ENCODE results near the gene HDAC4. TPM values are rescaled to one million over a fixed set of nuclear protein-coding genes. Genes with fewer than 3 reads are reported as not detected.

HDAC4 gene
- total RNA-seq, 4 donors from 2014 or later: 21.6 to 72.7 (median 35.2) TPM

DNA sequence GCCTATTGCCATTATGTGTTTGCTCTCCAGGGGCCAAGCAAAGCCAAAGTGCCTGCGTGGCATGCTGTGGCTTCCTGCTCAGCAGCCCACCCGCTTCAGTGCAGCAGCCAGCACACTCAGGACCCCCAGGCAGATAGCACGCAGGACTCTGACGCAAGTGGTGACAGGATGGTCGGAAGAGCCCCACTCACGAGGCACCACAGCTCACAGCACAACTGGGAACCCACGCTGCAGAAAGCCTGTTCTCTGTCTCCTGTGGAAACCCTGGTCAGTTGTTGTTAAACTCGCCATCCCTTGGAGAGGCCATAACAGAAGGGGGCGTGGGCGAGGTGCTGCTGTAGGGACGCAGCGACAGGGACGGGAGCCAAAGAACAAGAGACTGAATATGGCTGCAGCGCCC lies 76.4 kb downstream of the HDAC4 start:
- TF ChIP-seq, protein P1, sequence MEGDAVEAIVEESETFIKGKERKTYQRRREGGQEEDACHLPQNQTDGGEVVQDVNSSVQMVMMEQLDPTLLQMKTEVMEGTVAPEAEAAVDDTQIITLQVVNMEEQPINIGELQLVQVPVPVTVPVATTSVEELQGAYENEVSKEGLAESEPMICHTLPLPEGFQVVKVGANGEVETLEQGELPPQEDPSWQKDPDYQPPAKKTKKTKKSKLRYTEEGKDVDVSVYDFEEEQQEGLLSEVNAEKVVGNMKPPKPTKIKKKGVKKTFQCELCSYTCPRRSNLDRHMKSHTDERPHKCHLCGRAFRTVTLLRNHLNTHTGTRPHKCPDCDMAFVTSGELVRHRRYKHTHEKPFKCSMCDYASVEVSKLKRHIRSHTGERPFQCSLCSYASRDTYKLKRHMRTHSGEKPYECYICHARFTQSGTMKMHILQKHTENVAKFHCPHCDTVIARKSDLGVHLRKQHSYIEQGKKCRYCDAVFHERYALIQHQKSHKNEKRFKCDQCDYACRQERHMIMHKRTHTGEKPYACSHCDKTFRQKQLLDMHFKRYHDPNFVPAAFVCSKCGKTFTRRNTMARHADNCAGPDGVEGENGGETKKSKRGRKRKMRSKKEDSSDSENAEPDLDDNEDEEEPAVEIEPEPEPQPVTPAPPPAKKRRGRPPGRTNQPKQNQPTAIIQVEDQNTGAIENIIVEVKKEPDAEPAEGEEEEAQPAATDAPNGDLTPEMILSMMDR (IDR thresholded peaks at IDR 0.05): no peak
- no peak for TF ChIP-seq POLR2A (IDR thresholded peaks at IDR 0.05)
- DNase-seq: no peak
- peak overlapping the region in 3 of 4 donors; percentile 52 to 86 (median 57) for H3K27ac ChIP-seq

DNA sequence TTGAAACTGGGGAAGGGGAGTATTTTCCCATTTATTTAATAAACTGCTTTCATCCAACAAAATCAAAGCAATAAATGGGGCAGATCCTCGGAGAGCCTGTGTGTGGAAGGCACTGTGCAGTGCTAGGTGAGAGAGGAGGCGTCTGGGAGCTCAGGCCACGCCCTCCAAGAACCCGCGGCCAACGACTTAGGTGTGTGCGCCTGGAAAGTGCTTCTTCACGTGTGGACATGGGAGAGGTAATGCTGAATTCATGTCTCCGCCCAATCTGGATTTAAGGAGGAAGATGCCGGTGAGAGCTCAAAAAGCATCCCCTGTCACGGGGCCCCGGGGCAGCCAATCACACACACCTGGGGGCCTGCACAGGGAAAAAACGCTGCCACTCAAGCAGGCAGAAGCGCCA lies 77.4 kb downstream of the HDAC4 start:
- Histone ChIP-seq H3K4me3 (no peak overlapping the region), H3K36me3 (peaks cover 0 to 14% (median 0%) of the 10 kb centered on the region in 3 donors), H3K27ac (peak overlapping the region in 3 of 4 donors; percentile 52 to 86 (median 83)), H3K4me1 (peaks cover 34 to 73% (median 50%) of the 10 kb centered on the region in 3 donors), H3K9me3 (no peaks in the 10 kb centered on the region), H3K27me3 (no peaks in the 10 kb centered on the region)
- TF ChIP-seq, protein P1 (IDR thresholded peaks at IDR 0.05): no peak
- no peak for TF ChIP-seq POLR2A (IDR thresholded peaks at IDR 0.05)
- intact Hi-C loops (cut with DNase I): no loop called here
- 70 to 83% methylated on average over 13 to 14 of the region's 14 CpGs for WGBS, 2 donors
- DNase-seq: no peak

More for the DNA sequence above, 76.4 kb downstream of the HDAC4 start:
- no peaks in the 10 kb centered on the region for H3K27me3 ChIP-seq
- peaks cover 35 to 73% (median 54%) of the 10 kb centered on the region in 3 donors for H3K4me1 ChIP-seq
- intact Hi-C loops (cut with DNase I): no loop called here
- H3K36me3 ChIP-seq: peaks cover 0 to 14% (median 0%) of the 10 kb centered on the region in 3 donors
- WGBS, 2 donors: 80 to 84% methylated on average over 9 to 12 of the region's 14 CpGs
- no peak overlapping the region for H3K4me3 ChIP-seq
- no peaks in the 10 kb centered on the region for H3K9me3 ChIP-seq

DNA sequence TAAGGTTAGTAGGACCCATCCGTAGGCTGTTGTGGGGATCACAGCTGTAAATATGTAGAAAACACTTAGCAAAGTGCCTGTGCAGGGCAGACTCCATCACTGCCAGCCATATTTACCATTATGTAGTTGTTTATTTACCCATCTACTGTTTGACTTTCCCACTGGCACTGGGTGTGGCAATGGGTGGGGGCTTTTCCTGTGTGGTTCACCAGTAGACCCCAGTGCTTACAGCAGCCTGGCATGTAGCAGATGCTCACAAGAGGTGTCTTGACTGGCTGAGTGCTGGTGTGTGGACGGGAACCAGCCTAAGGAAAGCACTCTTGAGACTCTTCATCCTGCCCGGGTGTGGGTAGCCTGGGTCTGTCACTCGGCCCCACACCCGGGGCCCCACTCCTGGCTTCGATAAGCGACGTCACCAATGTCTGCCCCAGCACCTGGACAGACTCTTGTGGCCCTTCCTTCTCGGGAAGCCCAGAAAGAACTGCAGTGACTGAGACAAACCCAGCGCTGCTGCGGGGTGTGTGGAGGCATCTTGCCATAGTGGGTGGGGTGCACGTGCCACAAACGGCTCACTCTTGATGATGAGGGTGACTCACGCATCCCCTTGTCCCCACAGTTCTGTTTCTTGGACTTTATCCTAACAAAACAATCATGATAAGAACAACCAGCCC lies 78.3 kb downstream of the HDAC4 start:
- Histone ChIP-seq H3K36me3 (peaks cover 0 to 14% (median 0%) of the 10 kb centered on the region in 3 donors), H3K9me3 (no peaks in the 10 kb centered on the region), H3K4me1 (peaks cover 25 to 73% (median 51%) of the 10 kb centered on the region in 3 donors), H3K27ac (peak overlapping the region; percentile 35 to 86 (median 68)), H3K27me3 (no peaks in the 10 kb centered on the region), H3K4me3 (no peak overlapping the region)
- intact Hi-C loops (cut with DNase I): no loop called here
- TF ChIP-seq, protein P1 (IDR thresholded peaks at IDR 0.05): no peak
- TF ChIP-seq POLR2A (IDR thresholded peaks at IDR 0.05): no peak
- no peak for DNase-seq
- WGBS, 2 donors: 29 to 40% methylated on average over 4 to 7 of the region's 14 CpGs

DNA sequence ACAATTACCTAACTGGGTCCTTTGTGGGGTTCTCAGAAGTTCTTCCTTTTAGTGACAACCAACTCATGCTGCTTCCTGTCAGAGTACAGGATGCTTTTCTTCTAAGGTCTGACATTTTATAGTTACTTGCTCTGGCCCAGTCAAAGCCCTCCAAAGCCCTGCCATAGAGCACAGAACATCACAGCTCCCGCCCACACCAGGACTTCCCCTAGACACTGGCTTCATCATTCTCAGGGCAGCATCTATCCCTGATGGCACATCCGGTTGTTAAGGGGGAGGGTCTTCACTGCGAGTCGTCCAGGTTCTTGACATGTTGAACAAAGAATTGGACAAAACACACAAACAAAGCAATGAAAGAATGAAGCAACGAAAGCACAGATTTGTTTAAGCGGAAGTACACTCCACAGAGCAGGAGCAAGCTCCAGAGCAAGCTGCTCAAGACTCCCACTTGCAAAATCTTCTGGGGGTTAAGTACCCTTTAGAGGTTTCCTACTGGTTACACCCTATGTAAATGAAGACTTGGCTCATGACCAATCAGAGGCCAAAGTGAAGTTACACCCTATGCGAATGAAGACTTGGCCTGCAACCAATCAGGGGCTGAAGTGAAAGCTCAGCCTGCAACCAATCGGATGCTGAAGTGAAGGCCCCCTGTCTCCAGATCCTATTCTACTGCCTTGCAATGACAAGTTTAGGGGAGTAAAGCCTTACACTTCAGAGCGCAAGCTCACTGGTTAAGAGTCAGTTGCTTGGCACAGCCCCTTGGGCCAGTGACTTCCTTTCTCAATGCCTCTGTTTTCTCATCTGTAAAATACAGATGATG lies 79.0 kb downstream of the HDAC4 start:
- TF ChIP-seq, protein P1 (IDR thresholded peaks at IDR 0.05): no peak
- TF ChIP-seq POLR2A (IDR thresholded peaks at IDR 0.05): no peak
- intact Hi-C loops (cut with DNase I): no loop called here
- Histone ChIP-seq H3K36me3 (peaks cover 0 to 14% (median 0%) of the 10 kb centered on the region in 3 donors), H3K27me3 (no peaks in the 10 kb centered on the region), H3K27ac (peak overlapping the region; percentile 2 to 86 (median 68)), H3K9me3 (no peaks in the 10 kb centered on the region), H3K4me3 (no peak overlapping the region), H3K4me1 (peaks cover 18 to 73% (median 43%) of the 10 kb centered on the region in 3 donors)
- DNase-seq: no peak
- 74 to 82% methylated on average over 8 to 9 of the region's 9 CpGs for WGBS, 2 donors
